ENCODE results near the gene DDR2.
"Not testable (repeated sequence)": the region's sequence is repeated elsewhere in the genome, so short reads cannot be mapped to it uniquely, and the experiment has no call there.

Gene DDR2
- total RNA-seq, result 1.9 to 3.3 reads per million in 2 donors

- no peak for DNase-seq
Observed at GRCh38 chr1:162632217-162632666, at the start of gene DDR2. Gene DDR2, plus strand, starts transcription at chr1:162632464. Its CDS starts 86,600 bp downstream, at chr1:162719064.

- DNase-seq, result not testable (repeated sequence)
Observed at GRCh38 chr1:162582901-162583300, 49.4 kb upstream of the DDR2 start.

GRCh38 chr1:162585101-162585500 lies 47.2 kb upstream of the DDR2 start:
- DNase-seq, result not testable (repeated sequence)

GRCh38 chr1:162587347-162587746 lies 44.9 kb upstream of the DDR2 start:
- DNase-seq, result no peak

GRCh38 chr1:162587761-162588260 lies 44.5 kb upstream of the DDR2 start:
- DNase-seq, result no peak

GRCh38 chr1:162590101-162590500 lies 42.2 kb upstream of the DDR2 start:
- DNase-seq, result no peak

GRCh38 chr1:162590686-162591085 lies 41.6 kb upstream of the DDR2 start:
- DNase-seq, result no peak

GRCh38 chr1:162596514-162597170 lies 35.6 kb upstream of the DDR2 start:
- DNase-seq, result no peak

- DNase-seq, result no peak
Observed at GRCh38 chr1:162599451-162599850, 32.8 kb upstream of the DDR2 start.

- DNase-seq, result not testable (repeated sequence)
Observed at GRCh38 chr1:162603117-162603516, 29.1 kb upstream of the DDR2 start.

- DNase-seq, result no peak
Observed at GRCh38 chr1:162605225-162605927, 26.9 kb upstream of the DDR2 start.

- no peak for DNase-seq
Observed at GRCh38 chr1:162609306-162609705, 23.0 kb upstream of the DDR2 start.

GRCh38 chr1:162612606-162613400 lies 19.5 kb upstream of the DDR2 start:
- DNase-seq, result no peak

- no peak for DNase-seq
Observed at GRCh38 chr1:162616848-162617247, 15.4 kb upstream of the DDR2 start.

GRCh38 chr1:162617513-162617912 lies 14.8 kb upstream of the DDR2 start:
- no peak for DNase-seq

- no peak for DNase-seq
Observed at GRCh38 chr1:162619076-162619475, 13.2 kb upstream of the DDR2 start.

GRCh38 chr1:162621256-162621655 lies 11.0 kb upstream of the DDR2 start:
- no peak for DNase-seq

GRCh38 chr1:162625679-162626078 lies 6.6 kb upstream of the DDR2 start:
- no peak for DNase-seq

GRCh38 chr1:162626094-162626493 lies 6.2 kb upstream of the DDR2 start:
- DNase-seq, result no peak

- DNase-seq, result no peak
Observed at GRCh38 chr1:162626761-162627160, 5.5 kb upstream of the DDR2 start.

- no peak for DNase-seq
Observed at GRCh38 chr1:162627662-162628296, 4.5 kb upstream of the DDR2 start.

- no peak for DNase-seq
Observed at GRCh38 chr1:162629077-162629627, 3.1 kb upstream of the DDR2 start.

All from T-helper 9 cell (primary cell).